GM18520 (cell line): ENCODE results near the gene MRC2.
"Not testable (repeated sequence)": the region's sequence is repeated elsewhere in the genome, so short reads cannot be mapped to it uniquely, and the experiment has no call there.

Experiments
- ATAC-seq: cut with Tn5 transposase; IDR thresholded peaks from one replicate; pipeline ENCODE4 v1.9.1; 2021; ENCODE audit not compliant: unreplicated experiment

MRC2 gene

GRCh38 chr17:62627219-62627903 lies at the start of gene MRC2:
Gene MRC2 (plus strand): TSS chr17:62627670. CDS start chr17:62627803, 133 bp downstream.
- ATAC-seq: no peak

GRCh38 chr17:62578757-62579487 lies 48.5 kb upstream of the MRC2 start:
- no peak for ATAC-seq

GRCh38 chr17:62580947-62581346 lies 46.5 kb upstream of the MRC2 start:
- ATAC-seq: no peak

GRCh38 chr17:62581764-62582163 lies 45.7 kb upstream of the MRC2 start:
- ATAC-seq: no peak

GRCh38 chr17:62587554-62587953 lies 39.9 kb upstream of the MRC2 start:
- ATAC-seq: no peak

GRCh38 chr17:62588109-62588508 lies 39.4 kb upstream of the MRC2 start:
- no peak for ATAC-seq

- ATAC-seq: no peak
Observed at GRCh38 chr17:62591333-62591732, 36.1 kb upstream of the MRC2 start.

GRCh38 chr17:62591822-62592221 lies 35.6 kb upstream of the MRC2 start:
- not testable (repeated sequence) for ATAC-seq

- no peak for ATAC-seq
Observed at GRCh38 chr17:62592341-62593099, 35.0 kb upstream of the MRC2 start.

GRCh38 chr17:62595484-62595883 lies 32.0 kb upstream of the MRC2 start:
- ATAC-seq: no peak

GRCh38 chr17:62596662-62597061 lies 30.8 kb upstream of the MRC2 start:
- ATAC-seq: no peak

GRCh38 chr17:62597150-62597549 lies 30.3 kb upstream of the MRC2 start:
- ATAC-seq: no peak

- ATAC-seq: no peak
Observed at GRCh38 chr17:62597920-62598319, 29.6 kb upstream of the MRC2 start.

GRCh38 chr17:62599964-62600657 lies 27.4 kb upstream of the MRC2 start:
- no peak for ATAC-seq

GRCh38 chr17:62600805-62601204 lies 26.7 kb upstream of the MRC2 start:
- no peak for ATAC-seq

GRCh38 chr17:62601471-62601870 lies 26.0 kb upstream of the MRC2 start:
- ATAC-seq: no peak

GRCh38 chr17:62603783-62604182 lies 23.7 kb upstream of the MRC2 start:
- ATAC-seq: not testable (repeated sequence)

- no peak for ATAC-seq
Observed at GRCh38 chr17:62605588-62605987, 21.9 kb upstream of the MRC2 start.

GRCh38 chr17:62611292-62611691 lies 16.2 kb upstream of the MRC2 start:
- ATAC-seq: no peak

GRCh38 chr17:62611728-62612127 lies 15.7 kb upstream of the MRC2 start:
- no peak for ATAC-seq

GRCh38 chr17:62612289-62612688 lies 15.2 kb upstream of the MRC2 start:
- not testable (repeated sequence) for ATAC-seq
